ENCODE data around the gene RASGRF1.

GRCh38 chr15:78947506-78947905, 143.1 kb downstream of the RASGRF1 start:
- TF ChIP-seq POLR2A (IDR thresholded peaks at IDR 0.05) (no peak), CTCF (IDR thresholded peaks at IDR 0.05) (no peak)

Measured in adrenal gland (tissue), 5 donors.